DOHH2 (cell line): ENCODE results near the gene CHTF8.

Experiments used
- EZH2phosphoT487 ChIP-seq: fragments of 200-600 bp; sonication (generic); IDR thresholded peaks from 2 replicates; pipeline ENCODE4 v1.6.1; 2017; ENCODE audit warnings: borderline replicate concordance, mild to moderate bottlenecking, antibody characterized with exemption, low read length, moderate library complexity, mixed read lengths
- TF ChIP-seq, protein P1 (sequence below): fragments of 200-600 bp; sonication (generic); IDR thresholded peaks from one replicate; pipeline ENCODE4 v1.5.1; 2014; ENCODE audit warnings: antibody characterized with exemption, mild to moderate bottlenecking, low read depth, low read length; ENCODE audit not compliant: poor library complexity, severe bottlenecking

DNA sequence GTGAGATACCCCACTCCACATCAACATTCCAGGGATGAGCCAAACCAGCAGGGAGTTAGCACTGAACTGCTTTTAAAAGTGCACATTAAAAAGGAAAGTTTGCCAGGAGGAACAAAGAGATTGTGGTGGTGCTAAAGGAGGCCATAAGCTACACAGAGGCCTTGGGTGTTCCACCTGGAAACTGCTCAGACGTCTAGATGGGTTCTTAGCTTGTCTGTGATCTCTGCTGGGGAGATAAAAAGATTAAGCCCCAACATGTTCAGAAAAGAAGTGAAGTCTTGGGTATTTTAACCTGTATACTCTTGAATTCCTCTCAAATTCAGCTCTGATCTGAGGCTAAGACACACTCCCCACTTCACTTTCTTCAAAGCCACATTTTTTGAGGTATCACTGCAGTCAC is 16.6 kb downstream of the CHTF8 start:
- TF ChIP-seq, protein P1, sequence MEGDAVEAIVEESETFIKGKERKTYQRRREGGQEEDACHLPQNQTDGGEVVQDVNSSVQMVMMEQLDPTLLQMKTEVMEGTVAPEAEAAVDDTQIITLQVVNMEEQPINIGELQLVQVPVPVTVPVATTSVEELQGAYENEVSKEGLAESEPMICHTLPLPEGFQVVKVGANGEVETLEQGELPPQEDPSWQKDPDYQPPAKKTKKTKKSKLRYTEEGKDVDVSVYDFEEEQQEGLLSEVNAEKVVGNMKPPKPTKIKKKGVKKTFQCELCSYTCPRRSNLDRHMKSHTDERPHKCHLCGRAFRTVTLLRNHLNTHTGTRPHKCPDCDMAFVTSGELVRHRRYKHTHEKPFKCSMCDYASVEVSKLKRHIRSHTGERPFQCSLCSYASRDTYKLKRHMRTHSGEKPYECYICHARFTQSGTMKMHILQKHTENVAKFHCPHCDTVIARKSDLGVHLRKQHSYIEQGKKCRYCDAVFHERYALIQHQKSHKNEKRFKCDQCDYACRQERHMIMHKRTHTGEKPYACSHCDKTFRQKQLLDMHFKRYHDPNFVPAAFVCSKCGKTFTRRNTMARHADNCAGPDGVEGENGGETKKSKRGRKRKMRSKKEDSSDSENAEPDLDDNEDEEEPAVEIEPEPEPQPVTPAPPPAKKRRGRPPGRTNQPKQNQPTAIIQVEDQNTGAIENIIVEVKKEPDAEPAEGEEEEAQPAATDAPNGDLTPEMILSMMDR: no peak
- no peak for TF ChIP-seq EZH2phosphoT487
